ENCODE measurements around the gene ANO2. TPM values are rescaled to one million over a fixed set of nuclear protein-coding genes. Genes with fewer than 3 reads are reported as not detected.

ANO2 gene
- total RNA-seq, 1 donor from 2014 or later, result 32.4 TPM

DNA sequence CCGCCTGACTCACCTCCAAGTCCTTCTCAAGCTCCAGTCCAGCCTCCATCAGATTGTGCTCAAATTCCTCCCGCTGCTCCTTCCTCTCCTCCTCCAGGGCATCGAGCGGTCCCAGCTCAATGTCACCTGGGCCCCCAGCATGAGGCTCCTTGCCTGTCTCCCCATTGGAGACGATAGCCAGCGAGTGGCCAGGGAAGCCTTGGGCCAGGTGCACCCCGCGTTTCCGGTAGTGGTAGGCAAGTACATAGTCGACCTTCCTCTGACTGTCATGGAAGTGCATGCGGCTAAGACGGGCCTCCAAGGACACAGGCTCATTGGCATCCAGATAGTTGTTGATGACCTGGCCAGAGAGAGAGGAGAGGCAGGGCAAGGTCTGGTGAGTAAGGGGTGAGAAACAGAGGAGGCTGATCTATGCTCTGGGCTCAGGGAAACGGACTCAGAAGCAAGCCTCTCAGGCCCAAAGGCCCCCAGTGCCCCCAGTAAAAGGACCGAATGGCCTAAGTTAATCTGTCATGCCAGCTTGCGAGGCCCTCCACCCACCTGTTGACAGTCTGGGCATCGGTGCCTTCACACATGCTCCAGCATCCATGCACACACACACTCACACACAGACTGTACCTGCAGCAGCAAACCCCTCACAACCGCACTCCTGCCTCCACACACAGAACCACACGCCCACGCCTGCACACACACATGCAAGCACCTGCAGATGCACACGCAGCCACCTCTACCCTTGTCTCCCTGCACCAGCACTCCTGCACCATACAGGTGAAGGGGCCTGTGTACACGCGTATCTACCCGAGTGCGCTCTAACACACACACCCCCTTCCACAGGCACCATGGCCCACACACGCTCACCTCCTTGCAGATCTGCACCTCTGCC lies 23.8 kb downstream of the ANO2 start:
- DNase-seq (ENCODE audit: extremely low read depth, low read depth, low spot score), result no peak

DNA sequence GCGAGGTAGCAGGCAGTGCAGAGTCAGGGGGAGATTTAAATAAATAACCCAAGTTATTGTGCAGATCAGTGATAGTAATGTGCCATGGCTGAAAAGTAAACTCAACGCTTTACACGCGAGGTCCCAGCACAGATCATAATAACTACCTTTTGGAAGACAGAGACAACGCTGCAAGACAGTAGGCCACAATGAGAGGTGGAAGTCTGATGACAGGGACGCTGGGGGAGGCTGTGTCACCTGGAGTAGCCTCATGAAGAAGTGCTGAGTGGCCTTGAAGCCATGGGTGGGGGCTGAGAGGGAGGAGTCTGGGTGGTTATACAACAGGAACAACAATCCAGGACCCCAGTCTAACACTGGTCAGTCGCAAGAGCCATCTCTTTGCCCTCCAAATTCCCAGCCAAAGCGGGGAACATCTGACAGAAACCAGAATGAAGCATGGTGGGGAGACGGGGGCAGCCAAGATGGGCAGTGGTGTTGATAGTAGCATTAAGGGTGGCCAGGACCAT lies 28.2 kb downstream of the ANO2 start:
- no peak for DNase-seq (ENCODE audit: extremely low read depth, low read depth, low spot score)

GRCh38 chr12:5915511-5915910 lies 29.5 kb downstream of the ANO2 start:
- no peak for DNase-seq (ENCODE audit: extremely low read depth, low read depth, low spot score)

GRCh38 chr12:5914387-5915149 lies 30.5 kb downstream of the ANO2 start:
- DNase-seq (ENCODE audit: extremely low read depth, low read depth, low spot score), result no peak

DNA sequence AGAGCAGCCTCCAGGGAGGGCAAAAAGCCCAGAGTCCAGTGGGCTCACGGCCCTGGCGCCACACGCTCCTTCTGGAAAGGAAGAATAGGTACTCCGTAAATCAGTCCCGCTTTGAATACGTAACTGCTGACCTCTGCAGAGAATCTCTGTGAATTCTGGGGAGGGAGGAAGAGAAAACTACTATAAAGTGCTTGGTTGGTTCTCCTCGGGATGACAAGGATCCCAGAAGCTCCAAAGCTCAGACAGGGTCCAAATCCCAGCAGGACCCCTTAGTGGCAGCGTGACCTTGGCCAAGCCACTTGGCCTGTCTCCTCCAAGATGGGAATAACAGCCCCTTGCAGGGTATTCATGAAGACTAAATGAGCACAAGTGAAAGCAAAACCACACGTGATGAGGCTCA lies 31.7 kb downstream of the ANO2 start:
- no peak for DNase-seq (ENCODE audit: extremely low read depth, low read depth, low spot score)

DNA sequence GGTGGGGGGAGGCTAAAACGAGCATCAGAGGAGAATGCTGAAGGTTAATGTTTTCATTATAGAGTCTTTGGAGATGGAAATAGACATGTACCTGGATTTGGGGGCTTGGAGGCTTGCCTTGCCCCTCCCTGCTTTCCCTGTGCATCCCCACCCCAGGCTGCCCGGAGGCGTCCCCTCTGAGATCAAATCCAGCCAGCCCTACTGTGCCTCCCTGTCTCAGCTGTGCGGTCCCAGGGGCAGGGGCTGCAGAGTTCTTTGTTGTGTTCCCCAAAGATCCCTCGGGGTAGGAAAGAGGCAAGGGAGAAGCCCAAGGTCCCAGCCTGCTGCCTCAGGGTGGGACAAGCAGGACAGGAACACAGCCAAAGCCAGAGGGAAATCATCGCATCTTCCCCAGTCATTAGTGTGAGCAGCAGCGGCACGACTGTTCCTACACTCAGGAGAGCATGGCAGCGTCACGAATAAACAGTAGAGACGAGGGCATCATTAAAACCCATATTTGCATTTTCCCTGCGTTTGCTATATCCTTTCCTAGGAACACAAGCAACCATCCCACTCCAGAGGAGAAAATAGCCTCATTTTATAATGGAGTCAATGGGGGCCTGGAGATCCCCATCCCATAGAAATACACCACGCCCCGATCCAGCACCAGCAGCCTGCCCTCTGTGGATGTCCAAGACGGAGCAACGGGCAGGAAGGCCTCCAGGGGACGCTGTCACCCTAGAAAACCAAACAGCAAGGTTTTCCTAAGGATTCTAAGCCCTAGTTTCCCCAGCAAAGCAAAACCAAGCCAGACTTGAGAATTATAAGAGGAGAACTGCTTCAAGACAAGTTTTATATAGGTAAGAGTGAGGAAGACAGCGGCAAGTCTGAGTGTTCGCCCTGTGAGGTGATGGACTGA lies 32.4 kb downstream of the ANO2 start:
- no peak for DNase-seq (ENCODE audit: extremely low read depth, low read depth, low spot score)

GRCh38 chr12:5912011-5912410 lies 33.0 kb downstream of the ANO2 start:
- no peak for DNase-seq (ENCODE audit: extremely low read depth, low read depth, low spot score)

- no peak for DNase-seq (ENCODE audit: extremely low read depth, low read depth, low spot score)
Observed at GRCh38 chr12:5910790-5911548, 34.1 kb downstream of the ANO2 start.

DNA sequence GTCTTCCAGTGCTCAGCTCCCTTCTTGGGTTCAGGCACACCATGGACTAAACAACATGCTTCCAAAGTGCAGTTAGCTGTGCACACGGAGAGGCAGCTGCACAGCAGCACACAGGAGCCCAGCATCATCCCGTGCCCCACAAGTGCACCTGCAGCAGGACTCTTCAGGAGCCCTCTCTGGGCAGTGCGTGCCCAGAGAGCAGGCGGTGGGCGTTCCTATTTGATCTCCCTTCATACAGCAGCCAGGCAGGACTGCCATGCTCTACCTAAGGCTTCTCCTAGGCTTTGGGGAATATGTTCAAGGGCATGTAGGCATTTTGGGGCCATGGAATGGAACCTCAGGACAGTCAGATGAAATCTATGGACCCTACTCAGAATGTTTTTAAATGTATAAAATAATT lies 35.5 kb downstream of the ANO2 start:
- DNase-seq (ENCODE audit: extremely low read depth, low read depth, low spot score), result no peak

- DNase-seq (ENCODE audit: extremely low read depth, low read depth, low spot score), result no peak
Observed at GRCh38 chr12:5908251-5908650, 36.8 kb downstream of the ANO2 start.

DNA sequence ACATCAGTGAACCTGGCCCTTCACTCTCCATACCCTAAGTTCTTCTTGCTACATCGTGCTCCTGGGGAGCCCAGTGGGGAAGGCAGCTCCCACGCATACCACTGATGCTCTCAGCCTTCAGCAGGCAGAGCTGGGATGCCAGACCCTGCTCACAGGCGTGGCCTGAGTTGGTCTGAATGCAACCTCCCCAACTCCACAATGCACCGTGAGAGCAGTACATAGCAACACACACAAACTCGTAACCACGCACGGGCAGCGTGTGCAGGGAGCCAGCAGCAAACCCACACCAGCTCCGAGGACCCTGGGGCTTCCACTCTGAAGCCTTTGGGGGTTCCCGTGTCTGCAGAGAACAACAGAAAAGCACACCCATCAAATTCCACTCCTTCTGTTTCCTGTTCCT lies 37.3 kb downstream of the ANO2 start:
- DNase-seq (ENCODE audit: extremely low read depth, low read depth, low spot score), result no peak

DNA sequence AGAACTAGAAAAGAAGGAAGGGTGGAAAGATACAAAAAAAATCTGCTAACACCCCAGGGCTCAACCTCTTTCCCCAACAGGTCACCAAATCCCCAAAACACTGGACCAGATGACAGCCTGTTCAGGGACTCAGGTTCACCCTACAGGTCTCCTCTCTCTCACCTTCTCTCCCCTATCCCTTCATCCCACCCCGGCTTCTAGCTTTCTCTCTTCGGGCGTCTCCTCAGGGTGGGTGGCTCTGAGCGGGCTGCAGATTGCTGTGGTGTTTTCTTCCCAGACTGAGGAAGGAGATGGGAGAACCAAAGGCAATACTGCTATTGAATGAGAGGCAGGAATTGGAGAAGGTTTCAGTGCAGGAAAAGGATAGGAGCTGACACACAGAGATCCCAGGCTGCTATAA lies 39.3 kb downstream of the ANO2 start:
- DNase-seq (ENCODE audit: extremely low read depth, low read depth, low spot score), result no peak

GRCh38 chr12:5904969-5905368 lies 40.1 kb downstream of the ANO2 start:
- DNase-seq (ENCODE audit: extremely low read depth, low read depth, low spot score), result no peak

DNA sequence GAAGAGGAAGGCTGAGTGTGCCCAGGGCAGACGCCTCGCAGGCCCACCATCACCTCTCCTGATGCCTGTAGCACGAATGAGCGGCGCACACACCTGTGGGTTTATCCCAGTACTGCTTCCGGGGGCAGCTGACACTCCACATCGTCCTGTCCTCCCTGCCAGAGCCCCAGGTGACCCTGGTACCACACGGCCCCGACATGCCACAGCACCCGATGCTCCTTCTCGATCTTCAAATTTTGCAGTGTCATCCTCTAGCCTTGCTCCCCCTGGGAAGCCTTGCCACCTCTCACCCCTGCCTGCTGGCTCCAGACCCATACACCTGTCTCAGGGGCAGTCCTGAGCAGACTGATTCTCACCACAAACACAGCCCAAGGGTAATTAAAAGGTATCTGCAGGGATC lies 40.6 kb downstream of the ANO2 start:
- DNase-seq (ENCODE audit: extremely low read depth, low read depth, low spot score), result no peak

- no peak for DNase-seq (ENCODE audit: extremely low read depth, low read depth, low spot score)
Observed at GRCh38 chr12:5902736-5903135, 42.3 kb downstream of the ANO2 start.

GRCh38 chr12:5901416-5901815 lies 43.6 kb downstream of the ANO2 start:
- no peak for DNase-seq (ENCODE audit: extremely low read depth, low read depth, low spot score)

DNA sequence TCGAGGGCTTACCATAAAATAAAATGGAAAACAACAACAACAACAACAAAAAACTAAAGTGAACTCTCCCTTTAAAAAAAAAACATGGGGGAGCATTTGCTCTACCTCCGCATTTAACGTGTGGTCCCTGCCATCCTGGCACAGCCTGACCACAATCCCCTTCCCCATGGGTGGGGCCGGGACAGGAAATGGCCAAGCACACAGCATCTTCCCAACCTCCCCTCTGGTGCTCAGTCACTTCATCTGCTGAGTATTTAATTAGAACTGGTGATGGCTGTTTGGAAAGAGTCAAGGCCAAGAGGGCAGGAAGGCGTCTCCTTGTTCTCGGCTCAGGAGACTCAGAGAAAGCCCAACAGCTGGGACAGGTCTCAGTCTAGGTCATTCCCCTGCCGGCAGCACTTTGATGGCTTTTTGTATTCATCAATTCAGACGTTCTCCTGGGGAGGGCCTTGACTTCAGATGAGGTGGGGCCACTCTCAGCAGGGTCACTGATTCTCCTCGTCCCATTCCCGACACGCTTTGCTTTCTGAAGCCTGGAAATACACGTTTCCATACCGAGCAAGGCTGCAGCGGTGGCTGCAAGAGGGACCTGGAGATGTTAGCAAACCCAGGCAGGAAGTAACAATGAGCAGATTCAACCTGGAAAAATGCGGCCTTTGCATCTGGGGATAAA lies 44.4 kb downstream of the ANO2 start:
- no peak for DNase-seq (ENCODE audit: extremely low read depth, low read depth, low spot score)

- no peak for DNase-seq (ENCODE audit: extremely low read depth, low read depth, low spot score)
Observed at GRCh38 chr12:5900076-5900475, 45.0 kb downstream of the ANO2 start.

DNA sequence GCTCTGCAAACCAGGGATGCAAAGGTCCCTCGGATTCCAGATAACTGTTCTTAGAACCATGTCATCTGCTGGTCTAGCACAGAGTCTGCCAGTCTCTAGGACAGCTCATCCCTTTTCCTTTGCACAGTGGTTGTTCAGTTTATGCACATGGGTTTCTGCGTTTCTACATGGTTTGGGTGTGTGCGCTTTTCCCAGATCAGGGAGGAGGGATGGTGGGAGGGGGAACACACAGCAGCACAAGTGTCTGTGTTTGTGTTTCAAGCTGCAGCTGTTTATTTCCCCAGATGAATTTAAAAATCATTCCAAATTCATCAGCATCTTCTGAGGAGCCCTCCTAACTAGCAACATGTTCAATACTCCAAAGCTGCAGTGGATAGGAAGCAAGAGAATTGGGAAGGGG lies 45.4 kb downstream of the ANO2 start:
- DNase-seq (ENCODE audit: extremely low read depth, low read depth, low spot score), result no peak

DNA sequence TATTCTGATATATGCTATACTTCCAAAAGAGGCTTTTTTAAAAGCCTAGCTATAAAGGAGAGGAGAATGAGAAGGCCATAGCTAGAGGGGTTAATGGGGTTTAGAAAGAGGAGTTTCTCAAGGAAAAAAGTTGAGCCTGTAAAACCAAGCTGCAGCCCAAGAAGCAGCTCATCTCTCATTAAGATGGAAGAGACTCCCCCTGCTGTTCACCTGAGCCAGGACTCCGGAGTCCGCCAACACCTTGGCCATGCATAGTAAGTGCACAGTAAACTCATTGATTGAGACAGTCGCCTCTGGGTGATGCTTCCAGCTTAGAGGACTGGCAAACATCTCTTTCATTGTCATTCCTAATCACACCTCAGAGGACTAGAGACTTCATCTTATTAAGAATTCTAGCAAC lies 46.2 kb downstream of the ANO2 start:
- DNase-seq (ENCODE audit: extremely low read depth, low read depth, low spot score), result no peak

Measured in glomerular endothelial cell (primary cell).